ENCODE results near the gene SETD7.

SETD7 gene

DNA sequence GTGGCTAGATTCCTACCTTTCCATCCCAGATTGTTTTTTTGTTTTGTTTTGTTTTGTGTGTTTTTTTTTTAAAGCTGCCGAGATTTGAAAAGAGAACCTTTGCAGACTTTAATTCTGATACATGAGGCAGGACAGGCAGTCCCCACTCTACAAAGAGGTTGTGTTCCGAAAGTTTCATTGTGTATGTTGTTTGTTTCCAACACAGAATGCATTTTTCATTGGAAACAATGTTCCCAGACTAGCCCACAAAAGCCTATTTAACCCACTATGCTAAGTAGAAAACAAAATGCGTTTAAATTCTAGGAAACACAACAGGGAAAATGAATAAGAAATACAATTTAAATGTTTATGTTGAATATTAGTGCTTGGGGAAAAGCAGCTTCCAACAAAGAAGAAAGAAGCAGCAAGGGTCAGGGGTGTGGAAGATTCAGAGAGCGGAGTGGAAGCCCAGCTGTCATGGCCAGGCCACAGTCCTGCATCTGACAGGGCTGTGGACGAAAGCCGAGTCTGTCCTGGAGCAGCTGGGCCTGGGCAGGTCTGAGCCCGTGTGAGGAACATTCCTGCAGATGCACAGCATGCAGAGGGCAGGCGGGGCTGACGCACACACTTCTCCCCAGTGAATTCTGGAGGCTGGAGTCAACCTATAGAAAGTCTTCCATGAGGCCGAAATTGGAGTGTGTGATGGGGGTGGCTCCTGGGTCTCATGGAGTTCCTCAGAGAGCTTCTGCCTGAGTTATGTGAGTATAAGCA is 12.4 kb upstream of the SETD7 start:
- no peak for DNase-seq

DNA sequence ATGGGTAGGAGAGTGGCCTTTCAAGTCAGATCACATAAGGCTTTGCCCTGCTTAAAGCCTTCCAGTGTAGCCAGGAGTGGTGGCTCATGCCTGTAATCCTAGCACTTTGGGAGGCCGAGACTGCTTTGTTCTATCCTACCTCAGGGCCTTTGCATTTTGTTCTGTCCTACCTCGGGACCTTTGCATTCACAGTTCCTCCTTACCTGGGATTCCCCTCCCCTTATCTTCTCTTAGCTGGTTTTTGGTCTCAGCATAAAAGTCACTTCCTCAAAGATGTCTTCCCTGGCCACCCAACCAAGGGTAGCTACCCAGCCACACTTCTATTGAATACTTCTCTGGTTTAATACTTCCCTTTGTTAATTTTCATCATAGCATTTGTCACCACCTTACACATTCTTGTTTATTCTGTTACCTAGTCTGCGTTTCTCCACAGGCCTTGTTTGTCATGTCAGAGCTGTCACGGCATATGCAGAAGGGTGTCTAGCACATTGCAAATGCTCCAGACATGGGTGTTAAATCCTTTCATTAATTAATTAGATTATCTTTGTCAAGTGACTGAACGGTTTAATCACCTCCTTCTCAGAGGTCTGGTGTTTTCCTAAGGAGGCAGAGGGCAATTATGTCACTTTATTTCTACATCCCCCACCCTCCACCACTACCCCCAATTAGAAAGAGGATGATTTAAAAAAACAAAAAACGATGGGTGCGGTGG is 11.3 kb upstream of the SETD7 start:
- DNase-seq: no peak

- DNase-seq: no peak
These were observed 8.5 kb upstream of the SETD7 start for GRCh38 chr4:139564502-139564901.

DNA sequence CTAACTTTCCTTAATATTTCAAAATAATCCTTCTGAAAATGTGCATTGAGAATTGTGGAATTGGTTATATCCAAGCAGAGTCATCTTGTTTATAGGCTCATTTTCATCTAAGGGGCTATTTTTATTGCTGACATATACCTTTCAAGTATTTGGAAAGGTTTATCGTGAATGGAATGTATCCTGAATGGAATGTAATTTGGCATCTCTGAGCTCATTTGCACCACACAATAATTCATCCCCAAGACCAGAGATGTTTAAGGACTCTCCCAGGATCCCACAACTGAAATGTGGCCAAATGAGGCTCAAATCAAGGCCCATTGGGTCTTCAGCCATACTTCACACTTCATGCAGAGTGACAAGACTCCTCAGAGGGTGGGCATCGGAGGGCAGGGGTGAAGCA is 7.5 kb upstream of the SETD7 start:
- DNase-seq: no peak

DNA sequence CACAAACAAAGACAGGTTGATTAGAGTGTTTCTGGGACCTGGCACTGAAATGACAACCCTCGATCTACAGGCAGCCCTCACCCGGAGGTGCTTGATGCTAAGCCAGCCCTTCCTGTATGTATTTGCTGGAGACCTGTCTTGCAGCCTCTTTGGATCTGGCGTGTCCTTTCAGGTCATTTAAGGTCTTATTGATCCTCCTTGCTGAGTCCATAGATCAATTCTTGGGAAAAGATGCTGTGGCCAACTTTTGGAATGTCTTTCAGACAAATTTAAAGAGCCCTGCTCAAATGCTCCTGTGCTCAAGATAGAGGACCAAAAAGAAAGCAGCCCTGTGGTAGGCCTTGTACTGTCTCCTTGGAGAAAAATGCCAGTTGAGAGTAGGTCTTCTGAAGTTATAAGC is 6.8 kb upstream of the SETD7 start:
- no peak for DNase-seq

GRCh38 chr4:139562067-139562684 is 6.2 kb upstream of the SETD7 start:
- no peak for DNase-seq

GRCh38 chr4:139560406-139561104 is 4.5 kb upstream of the SETD7 start:
- peak in 1 of 2 experiments; percentile 8 for DNase-seq

DNA sequence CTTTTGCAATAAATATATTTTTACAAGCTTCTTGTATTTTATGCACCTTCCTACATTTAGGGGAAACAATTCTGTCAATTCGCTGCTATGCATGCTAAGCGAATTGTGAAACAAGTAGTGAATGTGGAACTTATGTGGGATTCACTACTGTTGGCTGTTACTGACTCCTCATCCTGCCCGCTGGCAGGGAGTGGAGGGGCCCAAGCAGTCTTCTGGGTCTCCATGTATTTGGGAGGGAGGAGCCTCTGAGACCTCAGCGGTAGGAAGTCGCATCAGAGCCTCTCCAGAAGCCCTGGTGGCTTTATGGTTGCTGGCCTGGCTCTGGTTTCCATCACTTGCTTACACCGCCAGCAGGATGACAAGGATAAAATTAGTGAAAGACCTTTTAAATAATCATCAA is 3.7 kb upstream of the SETD7 start:
- DNase-seq: no peak

- DNase-seq: no peak
These were observed 3.1 kb upstream of the SETD7 start for GRCh38 chr4:139559089-139559479.

DNA sequence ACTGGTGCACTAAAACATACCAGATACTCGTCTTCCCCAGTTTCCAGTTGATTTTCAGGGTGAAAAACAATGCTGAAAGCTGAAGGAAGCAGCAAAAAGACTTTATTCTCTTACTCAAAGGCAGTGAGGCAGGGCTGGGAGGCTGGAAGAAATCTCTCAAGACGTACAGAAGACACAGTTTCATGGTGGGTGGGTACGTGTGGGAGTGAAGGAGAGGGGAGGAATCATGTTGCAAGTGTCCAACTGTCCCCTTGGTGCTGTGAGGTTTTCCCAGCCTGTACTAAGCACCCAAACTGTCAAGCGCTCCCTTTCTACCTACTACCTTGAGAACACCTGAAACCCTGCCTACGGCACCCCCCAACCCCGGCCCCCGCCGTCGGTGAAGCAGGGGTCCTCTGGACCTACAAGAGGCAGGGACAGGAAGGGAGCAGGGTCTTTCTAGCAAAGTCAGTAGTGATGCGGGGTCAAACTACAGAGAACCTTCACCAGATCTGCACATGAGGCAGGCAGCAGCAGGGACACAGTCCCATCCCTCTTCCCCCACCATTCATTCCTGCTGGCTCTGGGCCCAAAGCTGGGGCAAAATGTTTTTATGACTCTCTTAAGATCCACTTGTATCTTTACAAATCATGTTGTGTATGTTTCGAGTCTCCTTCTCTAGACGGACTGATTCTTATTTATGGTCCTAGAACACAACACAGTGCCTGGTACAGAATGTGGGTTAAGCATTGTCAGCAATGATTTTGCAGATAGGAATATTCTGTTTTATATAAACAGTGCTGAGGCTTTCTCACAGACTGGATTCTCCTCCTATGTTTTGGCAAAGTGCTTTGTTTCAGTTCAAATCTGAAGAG is 2.4 kb upstream of the SETD7 start:
- no peak for DNase-seq

GRCh38 chr4:139557556-139558110 is 1.6 kb upstream of the SETD7 start:
- peak in 1 of 2 experiments; percentile 13 for DNase-seq

- DNase-seq: peak; percentile 60 to 69
These were observed 921 bp upstream of the SETD7 start for GRCh38 chr4:139556724-139557555.

DNA sequence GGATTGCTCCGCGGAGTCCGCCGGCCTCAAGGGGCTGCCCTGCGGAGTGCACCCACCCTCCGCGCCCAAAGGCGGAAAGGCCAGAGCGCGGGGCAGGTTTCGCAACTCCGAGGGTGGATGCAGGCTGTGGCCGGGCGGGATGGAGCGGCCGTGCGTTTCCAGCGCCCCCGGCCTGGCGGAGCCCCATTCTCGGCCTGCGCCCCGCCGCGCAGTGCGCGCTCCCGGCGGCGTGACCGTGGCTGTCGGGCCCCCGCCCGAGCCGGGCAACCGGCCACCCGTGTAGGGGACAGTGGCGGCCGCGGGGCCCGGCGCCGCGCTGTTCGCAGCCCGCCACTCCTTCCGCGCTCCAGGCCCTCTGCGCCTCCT is 331 bp downstream of the SETD7 start:
- DNase-seq: peak in 1 of 2 experiments; percentile 39

- DNase-seq: peak; percentile 82 to 86
These were observed 920 bp downstream of the SETD7 start for GRCh38 chr4:139554893-139555704.

- DNase-seq: no peak
These were observed 1.5 kb downstream of the SETD7 start for GRCh38 chr4:139554642-139554892.

- DNase-seq: no peak
These were observed 2.0 kb downstream of the SETD7 start for GRCh38 chr4:139553751-139554641.

DNA sequence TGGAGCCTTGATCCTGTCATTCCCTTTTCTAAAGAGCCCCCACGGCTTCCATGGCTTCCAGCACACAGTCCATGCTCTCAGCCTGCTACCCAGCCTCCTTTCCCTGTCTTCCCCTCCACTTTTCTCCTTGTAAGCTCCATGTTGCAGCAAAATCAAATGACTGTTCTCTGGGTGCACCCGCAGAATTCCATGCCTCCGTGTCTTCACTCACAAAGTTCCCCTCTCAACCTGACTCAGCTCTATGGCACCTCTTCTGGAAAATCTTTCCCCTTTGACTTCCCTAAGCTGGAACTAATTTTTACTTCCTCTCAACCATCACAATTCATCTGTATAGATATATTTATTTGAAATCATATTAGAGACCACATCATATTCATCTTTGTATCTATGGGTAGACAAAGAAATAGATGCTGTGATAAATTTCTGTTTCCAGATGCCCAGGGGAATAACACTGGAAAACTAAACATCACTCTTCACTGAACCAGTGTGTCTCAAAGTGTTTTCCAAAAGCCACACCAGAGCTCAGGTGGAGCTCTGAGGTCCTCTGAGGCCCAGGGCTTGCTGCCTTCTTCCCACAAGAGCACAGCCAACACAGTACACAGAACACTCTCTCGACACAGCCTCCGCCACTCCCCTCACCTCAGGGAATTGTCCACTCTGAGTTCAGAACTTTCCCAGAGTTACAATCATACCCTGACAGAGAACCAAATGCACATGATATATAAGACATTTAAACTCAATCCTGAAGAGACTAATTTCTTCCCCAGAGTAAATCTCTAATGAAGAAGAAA is 3.3 kb downstream of the SETD7 start:
- no peak for DNase-seq

- DNase-seq: no peak
These were observed 5.1 kb downstream of the SETD7 start for GRCh38 chr4:139550724-139551429.
